HCT116 (cell line): ENCODE data around the gene CCDC17. TPM values are rescaled to one million over a fixed set of nuclear protein-coding genes. Genes with fewer than 3 reads are reported as not detected.

Source experiments
- ATAC-seq: fragments of 200-7000 bp; cut with Tn5 transposase; 2 replicates; pipeline ENCODE4 v1.9.1; 2020; ENCODE audit warnings: mild to moderate bottlenecking, moderate library complexity
- BruUV-seq: library from RNA; stranded (reverse); fragments of 400-500 nt; replicated peaks from 2 replicates; lab custom pipeline; 2021; lab: Mats Ljungman, UMichigan
- CTCF ChIA-PET: fragments of 300-600 bp; sonication (Branson Sonifier 250); formaldehyde crosslinking; loops from one replicate; lab custom pipeline; 2021; ENCODE audit warnings: antibody characterized with exemption; lab: Charles Lee
- POLR2A ChIA-PET: fragments of 300-600, 350-600 bp; sonication (Branson Sonifier 250); formaldehyde crosslinking; loops from one replicate; lab custom pipeline; 2021; ENCODE audit warnings: antibody characterized with exemption; lab: Charles Lee
- RAD21 ChIA-PET, 2 experiments: fragments of 300-600 bp; sonication (Branson Sonifier 250); formaldehyde crosslinking; loops; one replicate each; lab custom pipeline; 2023; ENCODE audit warnings: low total read pairs in 2 of 2; ENCODE audit not compliant: uncharacterized antibody in 2 of 2, unreplicated experiment in 2 of 2, low non-redundant PET in 1 of 2; lab: Charles Lee
- DNase-seq: peaks from one replicate; pipeline ENCODE4 v3.0.0-alpha.2; 2010; ENCODE audit warnings: low read depth, low spot score
- H2AFZ ChIP-seq: fragments of 200-600 bp; shearing (Covaris generic), sonication (generic); 2 replicates; pipeline ENCODE4 v1.6.1; 2017; ENCODE audit warnings: low read depth, mixed run types, mixed read lengths, antibody characterized with exemption, low read length; ENCODE audit not compliant: poor library complexity, severe bottlenecking
- H3K27ac ChIP-seq: 2 replicates; pipeline ENCODE4 v1.5.1; 2012; ENCODE audit warnings: low read depth, low read length
- H3K27me3 ChIP-seq: fragments of 200-600 bp; sonication (generic); 2 replicates; pipeline ENCODE4 v1.6.1; 2016; ENCODE audit warnings: mixed run types, low read length, mixed read lengths; ENCODE audit not compliant: insufficient read depth
- H3K36me3 ChIP-seq, 2 experiments: fragments of 200-500 bp in 1 of 2; fragments of 200-600 bp in 1 of 2; sonication (Bioruptor generic) in 1 of 2; sonication (generic) in 1 of 2; 2 replicates each; pipeline versions ENCODE4 v1.5.1 to v1.6.1; 2014 to 2016; ENCODE audit warnings: low read length in 2 of 2, inconsistent platforms in 1 of 2, mixed read lengths in 1 of 2, mixed run types in 1 of 2; ENCODE audit not compliant: insufficient read depth in 2 of 2, control insufficient read depth in 1 of 2
- H3K4me1 ChIP-seq, 2 experiments: fragments of 200-600 bp in 1 of 2; sonication (generic) in 1 of 2; 2 replicates each; pipeline versions ENCODE4 v1.5.1 to v1.6.1; 2012 to 2017; ENCODE audit warnings: low read length in 2 of 2, inconsistent platforms in 1 of 2, mild to moderate bottlenecking in 1 of 2, mixed read lengths in 1 of 2, mixed run types in 1 of 2, moderate library complexity in 1 of 2; ENCODE audit not compliant: insufficient read depth in 2 of 2, control insufficient read depth in 1 of 2
- H3K4me2 ChIP-seq: fragments of 200-600 bp; sonication (generic); 2 replicates; pipeline ENCODE4 v1.6.1; 2017; ENCODE audit warnings: mixed run types, low read length, mixed read lengths
- H3K4me3 ChIP-seq, 2 experiments: fragments of 200-600 bp in 1 of 2; sonication (generic) in 1 of 2; replicated peaks in 1 of 2; 2 replicates each; pipeline ENCODE4 v1.5.1; 2011 to 2016; ENCODE audit warnings: low read length in 2 of 2, control low read depth in 1 of 2, low read depth in 1 of 2, mild to moderate bottlenecking in 1 of 2, mixed read lengths in 1 of 2, mixed run types in 1 of 2
- H3K79me2 ChIP-seq: fragments of 200-600 bp; sonication (generic); 2 replicates; pipeline ENCODE4 v1.6.1; 2017; ENCODE audit warnings: mild to moderate bottlenecking, mixed run types, low read length, moderate library complexity, mixed read lengths; ENCODE audit not compliant: insufficient read depth
- H3K9ac ChIP-seq: fragments of 200-600 bp; sonication (generic); 2 replicates; pipeline ENCODE4 v1.6.1; 2016; ENCODE audit warnings: low read length, mixed read lengths
- H3K9me2 ChIP-seq: fragments of 200-600 bp; sonication (generic), shearing (Covaris generic); 2 replicates; pipeline ENCODE4 v1.6.1; 2017; ENCODE audit warnings: mixed run types, mild to moderate bottlenecking, moderate library complexity; ENCODE audit not compliant: insufficient read depth
- H3K9me3 ChIP-seq, 2 experiments: fragments of 200-500 bp in 1 of 2; fragments of 200-600 bp in 1 of 2; sonication (Bioruptor generic) in 1 of 2; sonication (generic) in 1 of 2; 2 replicates each; pipeline ENCODE4 v1.6.1; 2014 to 2017; ENCODE audit warnings: low read length in 2 of 2, mixed read lengths in 2 of 2, inconsistent platforms in 1 of 2, low read depth in 1 of 2, mild to moderate bottlenecking in 1 of 2, mixed run types in 1 of 2, moderate library complexity in 1 of 2; ENCODE audit not compliant: control insufficient read depth in 1 of 2, insufficient read depth in 1 of 2
- H4K20me1 ChIP-seq: fragments of 200-600 bp; sonication (generic), shearing (Covaris generic); 2 replicates; pipeline ENCODE4 v1.6.1; 2017; ENCODE audit warnings: mixed run types, mild to moderate bottlenecking, moderate library complexity; ENCODE audit not compliant: insufficient read depth
- JUND ChIP-seq: IDR thresholded peaks from 2 replicates; pipeline ENCODE4 v1.6.1; 2012
- POLR2A ChIP-seq: IDR thresholded peaks from 2 replicates; pipeline ENCODE4 v1.7.0; 2011; ENCODE audit warnings: borderline replicate concordance; ENCODE audit not compliant: insufficient read depth, insufficient read length; ENCODE audit errors: extremely low read depth
- intact Hi-C: fragments of 100-400 bp; cut with micrococcal nuclease; formaldehyde crosslinking; loops from 2 replicates; pipeline ENCODE4 v1.10.0; 2022
- total RNA-seq: library from RNA; stranded (reverse); gene quantifications from one replicate; pipeline ENCODE4 v1.2.1, GENCODE V29; 2021; ENCODE audit not compliant: unreplicated experiment
- TF ChIP-seq, protein P1 (sequence below): IDR thresholded peaks from 2 replicates; pipeline ENCODE4 v1.6.1; 2012; ENCODE audit warnings: low read depth
- TF ChIP-seq, protein P2 (sequence below), 3 experiments: fragments of 200-600 bp in 1 of 3; sonication (generic) in 1 of 3; IDR thresholded peaks in 2 of 3; conservative IDR thresholded peaks in 1 of 3; 2 replicates each; pipeline ENCODE4 v1.5.1; 2012 to 2017; ENCODE audit warnings: low read depth in 2 of 3, low read length in 2 of 3, antibody characterized with exemption in 1 of 3, borderline replicate concordance in 1 of 3, control low read depth in 1 of 3, mild to moderate bottlenecking in 1 of 3, mixed read lengths in 1 of 3, mixed run types in 1 of 3, moderate library complexity in 1 of 3; ENCODE audit not compliant: insufficient read depth in 1 of 3

The CCDC17 gene
- total RNA-seq, 1 experiment from 2014 or later: 2.4 TPM

DNA sequence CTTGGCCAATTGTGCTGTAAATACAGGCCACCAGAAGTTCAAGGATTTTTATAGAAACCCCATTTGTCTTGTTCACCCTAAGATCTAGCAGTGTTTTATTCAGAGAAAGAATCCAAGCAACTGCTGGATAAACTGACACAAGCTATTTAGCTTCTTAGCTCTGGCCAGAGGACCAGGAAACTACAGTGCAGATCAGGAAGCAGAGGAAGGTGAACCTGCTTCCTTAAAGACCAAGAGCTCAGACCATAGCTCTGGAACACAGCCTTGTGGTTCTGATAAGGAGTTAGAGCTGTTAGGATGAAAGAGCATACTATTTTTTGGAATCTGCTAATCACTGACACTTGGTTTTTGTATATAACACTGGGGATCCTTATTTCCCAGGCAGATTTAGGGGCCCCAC, 5.2 kb upstream of the CCDC17 start:
- no peaks in the 10 kb centered on the region for H4K20me1 ChIP-seq
- ATAC-seq (no peak), DNase-seq (no peak)
- no peaks in the 10 kb centered on the region for H3K9me2 ChIP-seq
- BruUV-seq: no TSS peak
- ChIA-PET RAD21 (no interaction called here), CTCF (interaction anchor here (0.6 kb wide), 1 partner anchor 289 kb away, joined by 4 read pairs; the partner anchor contains the start of genes MUTYH and TOE1), POLR2A (interaction anchor here (0.8 kb wide), 1 partner anchor 107 kb away, joined by 3 read pairs; the partner anchor contains the start of gene PRDX1)
- intact Hi-C loops: no loop called here
- H3K9ac ChIP-seq: no peak overlapping the region
- no peaks in the 10 kb centered on the region for H3K79me2 ChIP-seq
- H3K4me2 ChIP-seq: no peak overlapping the region
- peaks cover 37 to 61% of the 10 kb centered on the region in 2 experiments for H3K36me3 ChIP-seq
- H3K9me3 ChIP-seq: no peaks in the 10 kb centered on the region
- H3K4me1 ChIP-seq: no peaks in the 10 kb centered on the region
- no peak overlapping the region for H3K27ac ChIP-seq
- TF ChIP-seq, protein P1, sequence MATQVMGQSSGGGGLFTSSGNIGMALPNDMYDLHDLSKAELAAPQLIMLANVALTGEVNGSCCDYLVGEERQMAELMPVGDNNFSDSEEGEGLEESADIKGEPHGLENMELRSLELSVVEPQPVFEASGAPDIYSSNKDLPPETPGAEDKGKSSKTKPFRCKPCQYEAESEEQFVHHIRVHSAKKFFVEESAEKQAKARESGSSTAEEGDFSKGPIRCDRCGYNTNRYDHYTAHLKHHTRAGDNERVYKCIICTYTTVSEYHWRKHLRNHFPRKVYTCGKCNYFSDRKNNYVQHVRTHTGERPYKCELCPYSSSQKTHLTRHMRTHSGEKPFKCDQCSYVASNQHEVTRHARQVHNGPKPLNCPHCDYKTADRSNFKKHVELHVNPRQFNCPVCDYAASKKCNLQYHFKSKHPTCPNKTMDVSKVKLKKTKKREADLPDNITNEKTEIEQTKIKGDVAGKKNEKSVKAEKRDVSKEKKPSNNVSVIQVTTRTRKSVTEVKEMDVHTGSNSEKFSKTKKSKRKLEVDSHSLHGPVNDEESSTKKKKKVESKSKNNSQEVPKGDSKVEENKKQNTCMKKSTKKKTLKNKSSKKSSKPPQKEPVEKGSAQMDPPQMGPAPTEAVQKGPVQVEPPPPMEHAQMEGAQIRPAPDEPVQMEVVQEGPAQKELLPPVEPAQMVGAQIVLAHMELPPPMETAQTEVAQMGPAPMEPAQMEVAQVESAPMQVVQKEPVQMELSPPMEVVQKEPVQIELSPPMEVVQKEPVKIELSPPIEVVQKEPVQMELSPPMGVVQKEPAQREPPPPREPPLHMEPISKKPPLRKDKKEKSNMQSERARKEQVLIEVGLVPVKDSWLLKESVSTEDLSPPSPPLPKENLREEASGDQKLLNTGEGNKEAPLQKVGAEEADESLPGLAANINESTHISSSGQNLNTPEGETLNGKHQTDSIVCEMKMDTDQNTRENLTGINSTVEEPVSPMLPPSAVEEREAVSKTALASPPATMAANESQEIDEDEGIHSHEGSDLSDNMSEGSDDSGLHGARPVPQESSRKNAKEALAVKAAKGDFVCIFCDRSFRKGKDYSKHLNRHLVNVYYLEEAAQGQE: no peak
- TF ChIP-seq POLR2A: no peak
- TF ChIP-seq, protein P2, sequence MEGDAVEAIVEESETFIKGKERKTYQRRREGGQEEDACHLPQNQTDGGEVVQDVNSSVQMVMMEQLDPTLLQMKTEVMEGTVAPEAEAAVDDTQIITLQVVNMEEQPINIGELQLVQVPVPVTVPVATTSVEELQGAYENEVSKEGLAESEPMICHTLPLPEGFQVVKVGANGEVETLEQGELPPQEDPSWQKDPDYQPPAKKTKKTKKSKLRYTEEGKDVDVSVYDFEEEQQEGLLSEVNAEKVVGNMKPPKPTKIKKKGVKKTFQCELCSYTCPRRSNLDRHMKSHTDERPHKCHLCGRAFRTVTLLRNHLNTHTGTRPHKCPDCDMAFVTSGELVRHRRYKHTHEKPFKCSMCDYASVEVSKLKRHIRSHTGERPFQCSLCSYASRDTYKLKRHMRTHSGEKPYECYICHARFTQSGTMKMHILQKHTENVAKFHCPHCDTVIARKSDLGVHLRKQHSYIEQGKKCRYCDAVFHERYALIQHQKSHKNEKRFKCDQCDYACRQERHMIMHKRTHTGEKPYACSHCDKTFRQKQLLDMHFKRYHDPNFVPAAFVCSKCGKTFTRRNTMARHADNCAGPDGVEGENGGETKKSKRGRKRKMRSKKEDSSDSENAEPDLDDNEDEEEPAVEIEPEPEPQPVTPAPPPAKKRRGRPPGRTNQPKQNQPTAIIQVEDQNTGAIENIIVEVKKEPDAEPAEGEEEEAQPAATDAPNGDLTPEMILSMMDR (IDR thresholded peaks at IDR 0.05 in 2 of 3, conservative IDR thresholded peaks at IDR 0.05 in 1 of 3; ENCODE audit: borderline replicate concordance in 1 of 3, insufficient read depth in 1 of 3, low read depth in 2 of 3, low read length in 2 of 3): no peak
- TF ChIP-seq JUND: no peak
- no peaks in the 10 kb centered on the region for H3K27me3 ChIP-seq
- no peak overlapping the region for H3K4me3 ChIP-seq
- no peak overlapping the region for H2AFZ ChIP-seq
